Left lung (tissue), 10 donors: Measurements from ENCODE around the gene ADAMTSL4. TPM values are rescaled to one million over a fixed set of nuclear protein-coding genes. Genes with fewer than 3 reads are reported as not detected.
"Not testable (repeated sequence)": the region's sequence is repeated elsewhere in the genome, so short reads cannot be mapped to it uniquely, and the experiment has no call there.

Experiments
- ATAC-seq: fragments of 200-7000 bp; cut with Tn5 transposase; one replicate; pipeline ENCODE4 v1.9.1; 2020; ENCODE audit warnings: moderate library complexity
- DNase-seq, 4 donors: peaks; one replicate each; pipeline ENCODE4 v3.0.0-alpha.2; 2013 to 2020
- H3K27ac ChIP-seq, 2 donors: fragments of 200-600 bp; sonication (generic) in 1 of 2; one replicate each; pipeline versions ENCODE4 v1.5.0 to v1.8.0; 2020 to 2021
- H3K27me3 ChIP-seq, 2 donors: fragments of 200-600 bp; sonication (generic) in 1 of 2; one replicate each; pipeline versions ENCODE4 v1.5.0 to v1.8.0; 2020 to 2021
- H3K36me3 ChIP-seq, 2 donors: fragments of 200-600 bp; sonication (generic) in 1 of 2; one replicate each; pipeline versions ENCODE4 v1.5.0 to v1.8.0; 2020 to 2021
- H3K4me1 ChIP-seq, 2 donors: fragments of 200-600 bp; one replicate each; pipeline ENCODE4 v1.8.0; 2021
- H3K4me3 ChIP-seq, 2 donors: fragments of 200-600 bp; sonication (generic) in 1 of 2; one replicate each; pipeline versions ENCODE4 v1.5.0 to v1.8.0; 2020 to 2021; ENCODE audit warnings: mild to moderate bottlenecking in 1 of 2
- H3K9me3 ChIP-seq, 2 donors: fragments of 200-600 bp; sonication (generic) in 1 of 2; one replicate each; pipeline versions ENCODE4 v1.5.0 to v1.8.0; 2020 to 2021
- CTCF ChIP-seq, 2 donors: fragments of 200-600 bp; sonication (generic) in 1 of 2; IDR thresholded peaks; one replicate each; pipeline versions ENCODE4 v1.5.0 to v1.8.0; 2021; ENCODE audit warnings: antibody characterized with exemption in 2 of 2
- intact Hi-C, 2 donors: fragments of 100-400 bp; cut with DNase I; formaldehyde crosslinking; loops; one replicate each; pipeline versions ENCODE4 v1.11.2 to v1.14.2; 2022
- polyA plus RNA-seq, 6 donors: library from polyadenylated mRNA; unstranded; fragments of 120-200 nt; gene quantifications; one replicate each; pipeline ENCODE4 v1.2.1, GENCODE V29; 2013; ENCODE audit not compliant: insufficient read length in 6 of 6
- total RNA-seq, 2 donors: library from RNA; stranded (reverse); fragmentation: NEBNext Ultra II Directional; extraction: Animal tissue kit (Norgen Biotek cat#: 25700); gene quantifications; one replicate each; pipeline ENCODE4 v1.2.1, GENCODE V29; 2021
- donor health status: DM: no; HTN: yes; CAD: no.
- donor health status: DM: no; HTN: no; CAD: no.

ADAMTSL4 gene
- total and polyA plus RNA-seq, 8 donors: 13.0 to 76.0 (median 20.1) TPM

GRCh38 chr1:150572918-150573647 lies 23.9 kb downstream of the ADAMTSL4 start:
- Histone ChIP-seq H3K36me3 (peaks cover 6 to 86% of the 10 kb centered on the region in 2 donors), H3K4me3 (peak overlapping the region in 1 of 2 donors; percentile 91), H3K27ac (peak overlapping the region; percentile 100), H3K27me3 (no peaks in the 10 kb centered on the region), H3K4me1 (peaks cover 51 to 80% of the 10 kb centered on the region in 2 donors), H3K9me3 (no peaks in the 10 kb centered on the region)
- DNase-seq (no peak), ATAC-seq (no peak)
- no peak for TF ChIP-seq CTCF (IDR thresholded peaks at IDR 0.05)
- intact Hi-C loops: no loop called here

DNA sequence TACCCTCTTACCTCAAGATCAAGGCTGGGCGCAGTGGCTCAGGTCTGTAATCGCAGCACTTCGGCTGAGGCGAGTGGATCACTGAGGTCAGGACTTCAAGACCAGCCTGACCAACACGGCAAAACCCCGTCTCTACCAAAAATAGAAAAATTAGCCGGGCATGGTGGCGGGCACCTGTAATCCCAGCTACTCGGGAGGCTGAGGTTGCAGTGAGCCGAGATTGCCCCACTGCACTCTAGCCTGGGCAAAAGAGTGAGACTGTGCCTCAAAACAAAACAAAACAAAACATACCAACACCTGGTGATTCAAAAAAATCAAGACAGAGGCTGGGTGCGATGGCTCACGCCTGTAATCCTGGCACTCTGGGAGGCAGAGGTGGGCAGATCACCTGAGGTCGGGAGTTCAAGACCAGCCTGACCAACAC lies 24.5 kb downstream of the ADAMTSL4 start:
- H3K9me3 ChIP-seq, ATAC-seq, DNase-seq, intact Hi-C loops, H3K27me3 ChIP-seq: not testable (repeated sequence)
- Histone ChIP-seq H3K4me1 (peaks cover 45 to 74% of the 10 kb centered on the region in 2 donors), H3K4me3 (peak overlapping the region in 1 of 2 donors; percentile 91), H3K27ac (peak overlapping the region; percentile 100), H3K36me3 (peaks cover 6 to 90% of the 10 kb centered on the region in 2 donors)

DNA sequence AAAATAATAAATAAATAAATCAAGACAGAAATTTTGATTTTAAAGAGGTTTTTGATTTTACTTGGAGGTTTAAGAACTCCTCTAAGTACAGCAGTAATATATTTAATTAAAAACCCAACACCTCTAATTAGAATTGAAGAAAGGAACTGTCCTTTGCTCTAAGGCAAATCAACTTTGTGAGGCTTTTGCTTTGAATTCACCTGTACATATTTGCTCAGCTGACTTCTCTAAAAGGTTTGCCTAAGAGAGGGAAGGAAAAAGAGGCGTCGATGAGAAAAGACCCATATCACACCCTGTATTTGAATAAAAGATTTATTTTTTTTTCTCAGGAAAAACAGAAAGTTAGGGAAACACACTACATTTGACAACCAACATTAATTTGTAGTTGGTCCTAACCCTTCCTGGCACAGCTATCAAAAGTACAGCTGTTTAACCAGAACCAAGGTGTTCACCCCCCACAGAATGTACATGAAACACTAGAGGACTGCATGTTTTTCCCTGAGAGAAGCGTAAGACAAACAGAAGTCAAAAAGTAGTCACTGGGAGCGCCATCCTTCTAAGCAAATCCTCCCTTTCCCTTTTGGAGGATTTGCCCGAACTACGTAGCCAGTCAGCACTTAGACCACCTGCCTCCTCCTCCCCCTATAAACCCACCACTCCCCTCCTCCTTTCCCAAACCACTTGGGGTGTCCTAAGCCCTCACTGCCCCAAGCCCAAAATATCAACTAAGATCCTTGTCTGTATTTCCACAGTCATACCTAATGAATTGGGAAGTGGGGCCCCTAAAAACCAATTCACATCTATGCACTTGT lies 25.3 kb downstream of the ADAMTSL4 start:
- no peak for TF ChIP-seq CTCF (IDR thresholded peaks at IDR 0.05)
- ATAC-seq (no peak), DNase-seq (no peak)
- no peaks in the 10 kb centered on the region for H3K27me3 ChIP-seq
- peak overlapping the region; percentile 75 to 91 for H3K4me3 ChIP-seq
- H3K27ac ChIP-seq: peak overlapping the region; percentile 99 to 100
- H3K9me3 ChIP-seq: no peaks in the 10 kb centered on the region
- H3K4me1 ChIP-seq: peaks cover 37 to 66% of the 10 kb centered on the region in 2 donors
- intact Hi-C loops: no loop called here
- peaks cover 6 to 89% of the 10 kb centered on the region in 2 donors for H3K36me3 ChIP-seq

DNA sequence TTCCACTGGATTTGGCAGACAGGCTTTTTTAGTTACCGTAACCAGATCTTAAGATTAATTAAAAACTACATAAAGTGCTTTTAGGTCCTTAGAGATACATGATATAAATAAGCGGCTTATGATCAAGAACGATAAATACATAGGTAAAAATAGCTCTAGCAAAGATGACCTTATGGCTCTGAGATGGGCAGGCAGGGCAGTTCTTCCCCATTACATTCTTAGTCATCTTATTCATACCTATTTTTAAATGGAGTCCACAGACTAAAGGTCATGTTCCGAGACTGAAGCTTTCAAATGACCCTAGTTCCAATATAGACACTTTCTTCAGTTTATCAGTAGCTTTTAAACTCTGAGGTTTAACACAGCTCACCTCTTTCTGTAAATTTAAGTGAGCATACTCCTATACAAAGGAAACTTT lies 25.9 kb downstream of the ADAMTSL4 start:
- Histone ChIP-seq H3K9me3 (no peaks in the 10 kb centered on the region), H3K27ac (peak overlapping the region; percentile 99 to 100), H3K36me3 (peaks cover 6 to 83% of the 10 kb centered on the region in 2 donors), H3K4me1 (peaks cover 35 to 63% of the 10 kb centered on the region in 2 donors), H3K27me3 (no peaks in the 10 kb centered on the region), H3K4me3 (peak overlapping the region; percentile 75 to 91)
- DNase-seq (no peak), ATAC-seq (no peak)
- TF ChIP-seq CTCF (IDR thresholded peaks at IDR 0.05): no peak
- intact Hi-C loops: no loop called here

- Histone ChIP-seq H3K27ac (peak overlapping the region; percentile 99 to 100), H3K36me3 (peaks cover 6 to 77% of the 10 kb centered on the region in 2 donors), H3K4me1 (peaks cover 39 to 62% of the 10 kb centered on the region in 2 donors), H3K27me3 (no peaks in the 10 kb centered on the region), H3K4me3 (peak overlapping the region; percentile 75 to 91), H3K9me3 (no peaks in the 10 kb centered on the region)
- intact Hi-C loops: no loop called here
- DNase-seq (no peak), ATAC-seq (no peak)
- TF ChIP-seq CTCF (IDR thresholded peaks at IDR 0.05): no peak
Observed at GRCh38 chr1:150575518-150576366, 26.5 kb downstream of the ADAMTSL4 start.
